Caco-2 (cell line): ENCODE results near the gene MUC6. TPM values are rescaled to one million over a fixed set of nuclear protein-coding genes. Genes with fewer than 3 reads are reported as not detected.

Experiments
- BruUV-seq: library from RNA; stranded (reverse); fragments of 400-500 nt; replicated peaks from 2 replicates; lab custom pipeline; 2021; lab: Mats Ljungman, UMichigan
- CTCF ChIA-PET: fragments of 300-600 bp; sonication (Branson Sonifier 250); formaldehyde crosslinking; loops from one replicate; lab custom pipeline; 2022; ENCODE audit warnings: antibody characterized with exemption; lab: Charles Lee
- POLR2A ChIA-PET: fragments of 300-600 bp; sonication (Branson Sonifier 250); formaldehyde crosslinking; loops from one replicate; lab custom pipeline; 2022; ENCODE audit warnings: antibody characterized with exemption; lab: Charles Lee
- DNase-seq, 2 experiments: peaks; one replicate each; pipeline versions ENCODE4 v3.0.0 to v3.0.0-alpha.2; 2020 to 2022
- H3K27me3 ChIP-seq: replicated peaks from 2 replicates; pipeline ENCODE4 v1.6.0; 2011; ENCODE audit warnings: low read length; ENCODE audit not compliant: control insufficient read depth, insufficient read depth
- H3K36me3 ChIP-seq: 2 replicates; pipeline ENCODE4 v1.5.1; 2011; ENCODE audit warnings: low read length; ENCODE audit not compliant: control insufficient read depth, insufficient read depth
- H3K4me1 ChIP-seq: fragments of 250-450 bp; sonication (Bioruptor Pico); 2 replicates; pipeline ENCODE4 v1.5.1; 2020; ENCODE audit warnings: mild to moderate bottlenecking
- H3K4me3 ChIP-seq: 2 replicates; pipeline ENCODE4 v1.5.1; 2011; ENCODE audit warnings: low read depth, mild to moderate bottlenecking, control low read depth, low read length
- H3K9me3 ChIP-seq: fragments of 250-450 bp; sonication (Bioruptor Pico); 2 replicates; pipeline ENCODE4 v1.5.1; 2020; ENCODE audit warnings: mild to moderate bottlenecking, moderate library complexity
- H3K27ac Mint-ChIP-seq: one replicate; pipeline ENCODE4 v1.8.0; 2022; ENCODE audit warnings: mixed read lengths; ENCODE audit not compliant: unreplicated experiment
- H3K27me3 Mint-ChIP-seq: one replicate; pipeline ENCODE4 v1.8.0; 2022; ENCODE audit warnings: mixed read lengths; ENCODE audit not compliant: insufficient read depth, unreplicated experiment
- H3K36me3 Mint-ChIP-seq: one replicate; pipeline ENCODE4 v1.8.0; 2022; ENCODE audit warnings: mild to moderate bottlenecking, mixed read lengths; ENCODE audit not compliant: insufficient read depth, unreplicated experiment
- H3K4me1 Mint-ChIP-seq: one replicate; pipeline ENCODE4 v1.8.0; 2022; ENCODE audit warnings: low read depth, mixed read lengths; ENCODE audit not compliant: unreplicated experiment
- H3K4me3 Mint-ChIP-seq: one replicate; pipeline ENCODE4 v1.8.0; 2022; ENCODE audit warnings: mild to moderate bottlenecking, moderate library complexity, mixed read lengths; ENCODE audit not compliant: unreplicated experiment
- H3K9me3 Mint-ChIP-seq: one replicate; pipeline ENCODE4 v1.8.0; 2022; ENCODE audit warnings: mixed read lengths; ENCODE audit not compliant: unreplicated experiment
- intact Hi-C: fragments of 100-400 bp; cut with micrococcal nuclease; formaldehyde crosslinking; loops from one replicate; pipeline ENCODE4 v1.10.0; 2022; ENCODE audit not compliant: unreplicated experiment
- total RNA-seq: library from RNA; stranded (reverse); gene quantifications from 2 replicates; pipeline ENCODE4 v1.2.3, GENCODE V29; 2022
- TF ChIP-seq, protein P1 (sequence below), 2 experiments: fragments of 200-600 bp in 1 of 2; IDR thresholded peaks; 1 replicate in 1 of 2; 2 replicates in 1 of 2; pipeline versions ENCODE4 v1.5.1 to v1.8.0; 2011 to 2022; ENCODE audit warnings: antibody characterized with exemption in 1 of 2, control low read depth in 1 of 2, inconsistent platforms in 1 of 2, low read depth in 1 of 2, low read length in 1 of 2, mild to moderate bottlenecking in 1 of 2, moderate library complexity in 1 of 2; ENCODE audit not compliant: insufficient read depth in 1 of 2, severe bottlenecking in 1 of 2, unreplicated experiment in 1 of 2

The MUC6 gene
- total RNA-seq, 1 experiment from 2014 or later, result not detected

DNA sequence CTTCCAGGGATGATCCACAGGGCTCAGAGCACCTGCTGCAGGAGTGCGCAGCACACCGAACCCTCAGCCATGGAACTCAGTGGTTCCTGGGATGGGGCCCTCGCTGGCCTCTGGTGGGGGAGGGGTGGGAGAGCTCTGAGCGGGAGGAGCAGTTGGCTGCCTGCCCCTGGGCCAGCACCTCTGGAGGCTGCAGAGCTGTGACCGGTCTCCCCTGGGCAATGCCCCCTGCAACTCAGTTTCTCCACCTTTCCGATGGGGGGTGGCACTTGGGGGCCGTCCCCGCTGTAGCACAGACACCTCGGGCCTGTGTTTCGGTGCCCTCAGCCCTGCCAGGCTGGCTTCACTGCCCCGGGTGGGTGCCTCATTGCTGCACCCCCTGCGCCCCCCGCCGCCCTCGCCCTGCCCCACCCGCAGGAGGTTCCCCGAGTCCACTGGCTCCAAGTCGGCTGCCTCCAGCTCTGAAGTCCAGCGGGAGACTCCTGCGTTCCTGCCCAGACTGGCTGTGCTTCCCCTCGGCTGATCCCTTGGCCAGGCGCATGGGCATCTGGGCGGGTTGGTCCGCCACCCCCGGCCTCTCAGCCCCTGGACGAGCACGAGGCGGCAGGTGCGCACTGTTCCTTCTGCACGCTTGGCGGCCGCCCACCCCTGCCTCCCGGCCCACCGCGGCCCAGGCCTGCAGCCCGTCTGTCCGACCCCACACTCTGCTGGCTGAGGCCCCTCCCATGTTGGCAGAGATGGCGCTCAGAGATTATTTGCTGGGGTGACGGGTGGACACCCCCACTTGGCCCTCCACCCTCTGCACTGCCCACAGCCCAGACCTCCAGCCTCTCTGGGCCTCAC is 1.8 kb downstream of the MUC6 start:
- POLR2A ChIA-PET, result no interaction called here
- no peak overlapping the region for H3K4me3 Mint-ChIP-seq
- Histone ChIP-seq H3K4me1 (no peaks in the 10 kb centered on the region), H3K4me3 (no peak overlapping the region), H3K27me3 (no peaks in the 10 kb centered on the region), H3K36me3 (no peaks in the 10 kb centered on the region), H3K9me3 (no peaks in the 10 kb centered on the region)
- no peak for DNase-seq
- CTCF ChIA-PET, result no interaction called here
- no peak overlapping the region for H3K27ac Mint-ChIP-seq
- TF ChIP-seq, protein P1, sequence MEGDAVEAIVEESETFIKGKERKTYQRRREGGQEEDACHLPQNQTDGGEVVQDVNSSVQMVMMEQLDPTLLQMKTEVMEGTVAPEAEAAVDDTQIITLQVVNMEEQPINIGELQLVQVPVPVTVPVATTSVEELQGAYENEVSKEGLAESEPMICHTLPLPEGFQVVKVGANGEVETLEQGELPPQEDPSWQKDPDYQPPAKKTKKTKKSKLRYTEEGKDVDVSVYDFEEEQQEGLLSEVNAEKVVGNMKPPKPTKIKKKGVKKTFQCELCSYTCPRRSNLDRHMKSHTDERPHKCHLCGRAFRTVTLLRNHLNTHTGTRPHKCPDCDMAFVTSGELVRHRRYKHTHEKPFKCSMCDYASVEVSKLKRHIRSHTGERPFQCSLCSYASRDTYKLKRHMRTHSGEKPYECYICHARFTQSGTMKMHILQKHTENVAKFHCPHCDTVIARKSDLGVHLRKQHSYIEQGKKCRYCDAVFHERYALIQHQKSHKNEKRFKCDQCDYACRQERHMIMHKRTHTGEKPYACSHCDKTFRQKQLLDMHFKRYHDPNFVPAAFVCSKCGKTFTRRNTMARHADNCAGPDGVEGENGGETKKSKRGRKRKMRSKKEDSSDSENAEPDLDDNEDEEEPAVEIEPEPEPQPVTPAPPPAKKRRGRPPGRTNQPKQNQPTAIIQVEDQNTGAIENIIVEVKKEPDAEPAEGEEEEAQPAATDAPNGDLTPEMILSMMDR (IDR thresholded peaks at IDR 0.05; ENCODE audit: insufficient read depth in 1 of 2, low read depth in 1 of 2, low read length in 1 of 2, severe bottlenecking in 1 of 2, unreplicated experiment in 1 of 2), result no peak
- no peaks in the 10 kb centered on the region for H3K4me1 Mint-ChIP-seq
- H3K36me3 Mint-ChIP-seq, result peaks cover 12% of the 10 kb centered on the region
- no TSS peak for BruUV-seq
- H3K27me3 Mint-ChIP-seq, result no peaks in the 10 kb centered on the region
- intact Hi-C loops, result no loop called here
- no peaks in the 10 kb centered on the region for H3K9me3 Mint-ChIP-seq

DNA sequence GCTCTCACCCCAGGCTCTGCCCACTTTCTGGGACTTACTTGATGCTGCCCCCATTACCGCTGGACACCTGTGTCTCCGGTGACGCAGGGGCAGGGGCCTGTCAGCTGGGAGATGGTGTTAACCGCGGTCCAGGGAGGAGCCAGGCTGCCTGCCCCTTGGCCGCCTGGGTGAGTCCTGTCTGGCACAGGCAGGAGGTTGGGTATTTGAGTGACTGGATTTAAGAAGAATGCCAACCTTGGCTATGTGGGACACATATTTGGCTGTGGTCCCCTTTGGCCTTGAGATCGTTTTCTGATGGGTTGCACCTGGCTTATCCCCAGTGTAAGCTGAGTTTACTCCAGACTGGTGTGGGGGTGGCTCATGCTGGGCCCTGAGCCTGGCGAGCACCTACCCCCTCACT is 2.5 kb downstream of the MUC6 start:
- Histone ChIP-seq H3K36me3 (no peaks in the 10 kb centered on the region), H3K4me3 (no peak overlapping the region), H3K4me1 (no peaks in the 10 kb centered on the region), H3K9me3 (no peaks in the 10 kb centered on the region), H3K27me3 (no peaks in the 10 kb centered on the region)
- no peak for DNase-seq
- intact Hi-C loops, result no loop called here
- CTCF ChIA-PET, result no interaction called here
- Mint-ChIP-seq H3K4me3 (no peak overlapping the region), H3K4me1 (no peaks in the 10 kb centered on the region), H3K36me3 (peaks cover 9% of the 10 kb centered on the region), H3K27ac (no peak overlapping the region), H3K27me3 (no peaks in the 10 kb centered on the region), H3K9me3 (no peaks in the 10 kb centered on the region)
- POLR2A ChIA-PET, result no interaction called here
- no TSS peak for BruUV-seq
- TF ChIP-seq, protein P1 (IDR thresholded peaks at IDR 0.05; ENCODE audit: insufficient read depth in 1 of 2, low read depth in 1 of 2, low read length in 1 of 2, severe bottlenecking in 1 of 2, unreplicated experiment in 1 of 2), result no peak

DNA sequence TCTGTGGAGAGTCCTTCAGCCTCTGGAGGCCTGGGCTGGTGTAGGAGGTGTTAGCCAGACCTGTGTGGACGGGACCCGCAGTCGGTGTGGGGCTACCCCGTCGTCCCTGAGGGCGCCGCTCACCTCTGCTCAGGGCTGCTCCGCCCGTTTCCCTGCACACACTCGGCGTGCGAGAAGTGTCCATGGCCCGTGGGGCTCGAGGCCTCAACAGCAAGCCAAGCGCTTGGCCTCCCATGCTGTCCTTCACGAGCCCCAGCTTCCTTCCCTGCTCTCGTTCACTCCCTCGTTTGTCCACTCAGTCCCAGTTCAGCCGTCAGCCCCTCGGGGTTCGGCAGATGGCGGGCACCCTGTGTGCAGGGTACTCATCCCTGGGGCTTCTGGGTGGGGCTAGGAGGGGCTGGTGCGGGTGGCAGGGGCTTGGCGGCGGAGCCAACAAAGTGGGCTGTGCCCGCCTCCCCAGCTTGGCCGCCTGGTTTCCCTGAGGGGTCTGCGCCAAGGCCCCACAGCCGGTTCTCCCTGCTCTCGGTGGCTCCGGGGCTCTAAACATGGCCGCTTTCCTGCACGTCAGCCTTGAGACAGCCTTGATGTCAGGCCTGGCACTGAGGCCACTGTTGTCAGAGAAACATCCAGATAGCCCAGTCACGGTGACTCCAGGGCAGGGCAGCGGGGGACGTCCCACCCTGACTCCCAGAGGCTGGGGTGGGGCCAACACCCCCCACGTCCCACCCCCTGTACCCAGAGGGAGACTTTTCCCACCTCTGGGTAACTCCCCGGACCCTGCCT is 3.3 kb downstream of the MUC6 start:
- BruUV-seq, result no TSS peak
- Mint-ChIP-seq H3K9me3 (no peaks in the 10 kb centered on the region), H3K4me1 (no peaks in the 10 kb centered on the region), H3K27ac (no peak overlapping the region), H3K36me3 (peaks cover 11% of the 10 kb centered on the region), H3K27me3 (no peaks in the 10 kb centered on the region), H3K4me3 (no peak overlapping the region)
- no peak for DNase-seq
- CTCF ChIA-PET, result no interaction called here
- Histone ChIP-seq H3K36me3 (no peaks in the 10 kb centered on the region), H3K4me3 (no peak overlapping the region), H3K9me3 (no peaks in the 10 kb centered on the region), H3K4me1 (no peaks in the 10 kb centered on the region), H3K27me3 (no peaks in the 10 kb centered on the region)
- intact Hi-C loops, result no loop called here
- POLR2A ChIA-PET, result no interaction called here
- TF ChIP-seq, protein P1 (IDR thresholded peaks at IDR 0.05; ENCODE audit: insufficient read depth in 1 of 2, low read depth in 1 of 2, low read length in 1 of 2, severe bottlenecking in 1 of 2, unreplicated experiment in 1 of 2), result no peak
